HG03025 (cell line): ENCODE data around the gene GSC.
"Not testable (repeated sequence)": the region's sequence is repeated elsewhere in the genome, so short reads cannot be mapped to it uniquely, and the experiment has no call there.

ENCODE experiments used
- ATAC-seq: cut with Tn5 transposase; IDR thresholded peaks from one replicate; pipeline ENCODE4 v1.9.1; 2021; ENCODE audit warnings: mild to moderate bottlenecking, moderate library complexity; ENCODE audit not compliant: unreplicated experiment, low FRiP score

The GSC gene

GRCh38 chr14:94769391-94770250, at the start of gene GSC:
Gene GSC, minus strand, starts transcription at chr14:94770113. Its CDS starts 98 bp downstream, at chr14:94770015.
- ATAC-seq, result no peak

GRCh38 chr14:94819531-94819930, 49.6 kb upstream of the GSC start:
- no peak for ATAC-seq

GRCh38 chr14:94816113-94816512, 46.2 kb upstream of the GSC start:
- no peak for ATAC-seq

GRCh38 chr14:94805680-94806288, 35.9 kb upstream of the GSC start:
- no peak for ATAC-seq

- no peak for ATAC-seq
Observed at GRCh38 chr14:94801225-94801624, 31.3 kb upstream of the GSC start.

GRCh38 chr14:94800764-94801163, 30.9 kb upstream of the GSC start:
- ATAC-seq, result not testable (repeated sequence)

- ATAC-seq, result no peak
Observed at GRCh38 chr14:94797887-94798286, 28.0 kb upstream of the GSC start.

GRCh38 chr14:94796278-94796677, 26.4 kb upstream of the GSC start:
- ATAC-seq, result no peak

- no peak for ATAC-seq
Observed at GRCh38 chr14:94795372-94795771, 25.5 kb upstream of the GSC start.

- no peak for ATAC-seq
Observed at GRCh38 chr14:94793901-94794300, 24.0 kb upstream of the GSC start.

GRCh38 chr14:94787655-94788054, 17.7 kb upstream of the GSC start:
- no peak for ATAC-seq

GRCh38 chr14:94787092-94787491, 17.2 kb upstream of the GSC start:
- ATAC-seq, result no peak

GRCh38 chr14:94780536-94781399, 10.9 kb upstream of the GSC start:
- no peak for ATAC-seq

GRCh38 chr14:94779713-94780112, 9.8 kb upstream of the GSC start:
- ATAC-seq, result no peak

- ATAC-seq, result no peak
Observed at GRCh38 chr14:94775871-94776210, 5.9 kb upstream of the GSC start.

- no peak for ATAC-seq
Observed at GRCh38 chr14:94775091-94775870, 5.4 kb upstream of the GSC start.

GRCh38 chr14:94774344-94775090, 4.6 kb upstream of the GSC start:
- no peak for ATAC-seq

- no peak for ATAC-seq
Observed at GRCh38 chr14:94773655-94774343, 3.9 kb upstream of the GSC start.

GRCh38 chr14:94773061-94773648, 3.2 kb upstream of the GSC start:
- ATAC-seq, result no peak
